Heart left ventricle (tissue), 16 donors: Measurements from ENCODE around the gene SNX22. TPM values are rescaled to one million over a fixed set of nuclear protein-coding genes. Genes with fewer than 3 reads are reported as not detected.
"Not testable (repeated sequence)": the region's sequence is repeated elsewhere in the genome, so short reads cannot be mapped to it uniquely, and the experiment has no call there.

Experiments
- ATAC-seq, 4 donors: fragments of 200-7000 bp; cut with Tn5 transposase; one replicate each; pipeline ENCODE4 v1.9.1; 2020 to 2022; ENCODE audit warnings: moderate library complexity in 4 of 4, mild to moderate bottlenecking in 3 of 4, moderate number of reproducible peaks in 1 of 4
- DNase-seq, 5 donors: peaks; one replicate each; pipeline ENCODE4 v3.0.0-alpha.2; 2020
- H3K27ac ChIP-seq, 12 donors: fragments of 200-600 bp; sonication (generic) in 4 of 12; one replicate each; pipeline versions ENCODE4 v1.5.0 to v1.8.0; 2016 to 2022; ENCODE audit warnings: mild to moderate bottlenecking in 2 of 12
- H3K27me3 ChIP-seq, 9 donors: fragments of 200-600 bp; sonication (generic) in 2 of 9; one replicate each; pipeline versions ENCODE4 v1.5.1 to v1.8.0; 2016 to 2022; ENCODE audit warnings: mild to moderate bottlenecking in 3 of 9
- H3K36me3 ChIP-seq, 9 donors: fragments of 200-600 bp; sonication (generic) in 2 of 9; one replicate each; pipeline versions ENCODE4 v1.5.0 to v1.8.0; 2018 to 2022; ENCODE audit warnings: mild to moderate bottlenecking in 2 of 9
- H3K4me1 ChIP-seq, 12 donors: fragments of 200-600 bp; sonication (generic) in 4 of 12; one replicate each; pipeline versions ENCODE4 v1.5.0 to v1.8.0; 2016 to 2022; ENCODE audit warnings: mild to moderate bottlenecking in 3 of 12
- H3K4me3 ChIP-seq, 12 donors: fragments of 200-600 bp; sonication (generic) in 4 of 12; one replicate each; pipeline versions ENCODE4 v1.5.0 to v1.8.0; 2017 to 2022; ENCODE audit warnings: mild to moderate bottlenecking in 9 of 12, moderate library complexity in 4 of 12
- H3K9me3 ChIP-seq, 12 donors: fragments of 200-600 bp; sonication (generic) in 4 of 12; one replicate each; pipeline versions ENCODE4 v1.5.0 to v1.8.0; 2016 to 2022; ENCODE audit warnings: mild to moderate bottlenecking in 1 of 12
- POLR2A ChIP-seq, 2 donors: fragments of 450-650 bp; IDR thresholded peaks; one replicate each; pipeline ENCODE4 v1.6.1; 2017; ENCODE audit warnings: antibody characterized with exemption in 2 of 2, mild to moderate bottlenecking in 2 of 2, moderate library complexity in 2 of 2
- WGBS, 4 donors: extraction: QIAGEN DNeasy Blood & Tissue Kit in 2 of 4; methylation state at CpG; one replicate each; pipeline versions ENCODE4 v1.1.5 to v1.1.7; 2013 to 2018; 5-methylcytosine and 5-hydroxymethylcytosine counted together
- intact Hi-C, 10 donors: fragments of 100-400 bp; cut with DNase I; formaldehyde crosslinking; loops; one replicate each; pipeline versions ENCODE4 v1.11.1 to v1.14.2; 2022
- polyA plus RNA-seq, 2 donors: library from polyadenylated mRNA; stranded (reverse); fragments of 200-250 nt; gene quantifications; one replicate each; pipeline ENCODE4 v1.2.3, GENCODE V29; 2013
- total RNA-seq, 9 donors: library from RNA; depleted of rRNA in 2 of 9; stranded (reverse); fragments of >200 nt in 2 of 9; fragmentation: NEBNext Ultra II Directional in 3 of 9; extraction: Animal tissue kit (Norgen Biotek cat#: 25700) in 3 of 9; gene quantifications; one replicate each; pipeline versions ENCODE4 v1.1.0 to v1.2.4, GENCODE V29; 2016 to 2023
- TF ChIP-seq, protein P1 (sequence below), 12 donors: fragments of 200-600 bp; sonication (generic) in 4 of 12; IDR thresholded peaks; one replicate each; pipeline versions ENCODE4 v1.5.0 to v1.8.0; 2018 to 2022; ENCODE audit warnings: antibody characterized with exemption in 12 of 12, mild to moderate bottlenecking in 5 of 12
- donor health status: ischemic (EF 13 %, LVEDD 7.1; RV severe dilation, severe dysfunction).
- donor health status: healthy with polysubstance abuse.
- donor health status: DM: no; HTN: yes; CAD: no.
- donor health status: DM: no; HTN: no; CAD: no.
- donor health status: ischemic (EF 25% LVEDD 6.9; RV normal size, moderate dysfunction).
- donor health status: ischemic (EF 25% LVEDD 5.7; RV mildly dilated, moderate dysfunction).
- donor health status: healthy.
- donor health status: DM: yes; HTN: yes; CAD: no.
- donor health status: ischemic (EF 35%, LVEDD 5.7; RV mildly dilated, moderate dysfunction).
- donor health status: nonischemic (EF 11% LVEDD 7.7; RV severe dilation, severe dysfunction).
- donor health status: DM: yes; HTN: yes; CAD: no.
- donor health status: PGD.
- donor health status: ischemic (EF 29% LVEDD 5.4; RV normal size, mild dysfunction).
- donor health status: nonischemic (EF 23%, LVEDD 6.1; RV moderate dilation, normal function).

The SNX22 gene
- total and polyA plus RNA-seq, 11 donors, result 0.71 to 6.7 (median 1.9) TPM

DNA sequence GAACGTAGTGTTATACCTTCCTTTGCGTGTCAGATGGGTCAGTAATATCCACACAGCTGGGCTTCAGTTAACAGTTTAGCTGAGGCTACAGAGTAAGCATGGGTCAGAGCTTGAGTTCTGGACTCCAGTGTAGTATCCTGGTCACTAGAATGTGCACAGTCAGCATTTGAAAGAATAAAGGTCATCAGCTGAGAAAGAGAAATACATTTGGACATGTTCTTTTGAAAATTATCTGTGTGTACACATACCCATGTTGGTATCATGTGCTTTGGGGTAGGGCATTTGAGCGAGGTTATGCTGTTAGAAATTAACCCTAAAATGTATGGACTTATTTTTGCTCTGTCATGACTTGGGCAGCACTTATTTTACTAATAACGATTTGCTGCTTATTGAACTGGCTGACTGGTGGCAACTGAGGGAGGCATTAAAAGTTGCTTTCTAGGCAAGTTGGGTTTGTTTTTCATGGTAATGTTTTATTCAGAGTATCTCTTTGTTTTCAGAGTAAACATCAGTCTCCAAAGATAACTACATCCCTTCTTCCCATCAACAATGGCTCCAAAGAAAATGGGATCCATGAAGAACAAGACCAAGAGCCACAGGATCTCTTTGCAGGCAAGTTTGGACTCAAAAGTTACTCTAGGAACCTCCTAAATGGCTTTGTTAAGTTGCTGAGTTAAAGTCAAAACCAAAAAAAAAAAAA is 39.3 kb upstream of the SNX22 start:
- TF ChIP-seq, protein P1, sequence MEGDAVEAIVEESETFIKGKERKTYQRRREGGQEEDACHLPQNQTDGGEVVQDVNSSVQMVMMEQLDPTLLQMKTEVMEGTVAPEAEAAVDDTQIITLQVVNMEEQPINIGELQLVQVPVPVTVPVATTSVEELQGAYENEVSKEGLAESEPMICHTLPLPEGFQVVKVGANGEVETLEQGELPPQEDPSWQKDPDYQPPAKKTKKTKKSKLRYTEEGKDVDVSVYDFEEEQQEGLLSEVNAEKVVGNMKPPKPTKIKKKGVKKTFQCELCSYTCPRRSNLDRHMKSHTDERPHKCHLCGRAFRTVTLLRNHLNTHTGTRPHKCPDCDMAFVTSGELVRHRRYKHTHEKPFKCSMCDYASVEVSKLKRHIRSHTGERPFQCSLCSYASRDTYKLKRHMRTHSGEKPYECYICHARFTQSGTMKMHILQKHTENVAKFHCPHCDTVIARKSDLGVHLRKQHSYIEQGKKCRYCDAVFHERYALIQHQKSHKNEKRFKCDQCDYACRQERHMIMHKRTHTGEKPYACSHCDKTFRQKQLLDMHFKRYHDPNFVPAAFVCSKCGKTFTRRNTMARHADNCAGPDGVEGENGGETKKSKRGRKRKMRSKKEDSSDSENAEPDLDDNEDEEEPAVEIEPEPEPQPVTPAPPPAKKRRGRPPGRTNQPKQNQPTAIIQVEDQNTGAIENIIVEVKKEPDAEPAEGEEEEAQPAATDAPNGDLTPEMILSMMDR (IDR thresholded peaks at IDR 0.05), result no peak
- TF ChIP-seq POLR2A (IDR thresholded peaks at IDR 0.05), result no peak
- intact Hi-C loops, result no loop called here
- H3K4me1 ChIP-seq, result peaks cover 3 to 60% (median 34%) of the 10 kb centered on the region in 12 donors
- no peak for DNase-seq
- ATAC-seq, result peak in 3 of 4 donors; percentile 27 to 49 (median 40)
- no peaks in the 10 kb centered on the region for H3K27me3 ChIP-seq
- no peak overlapping the region for H3K4me3 ChIP-seq
- peaks cover 0 to 50% (median 47%) of the 10 kb centered on the region in 9 donors for H3K36me3 ChIP-seq
- WGBS, 4 donors, result 63 to 73% (median 71%) methylated on average over 4 of the region's 4 CpGs
- peak overlapping the region in 2 of 12 donors; percentile 1 to 19 for H3K27ac ChIP-seq
- H3K9me3 ChIP-seq, result no peaks in the 10 kb centered on the region

DNA sequence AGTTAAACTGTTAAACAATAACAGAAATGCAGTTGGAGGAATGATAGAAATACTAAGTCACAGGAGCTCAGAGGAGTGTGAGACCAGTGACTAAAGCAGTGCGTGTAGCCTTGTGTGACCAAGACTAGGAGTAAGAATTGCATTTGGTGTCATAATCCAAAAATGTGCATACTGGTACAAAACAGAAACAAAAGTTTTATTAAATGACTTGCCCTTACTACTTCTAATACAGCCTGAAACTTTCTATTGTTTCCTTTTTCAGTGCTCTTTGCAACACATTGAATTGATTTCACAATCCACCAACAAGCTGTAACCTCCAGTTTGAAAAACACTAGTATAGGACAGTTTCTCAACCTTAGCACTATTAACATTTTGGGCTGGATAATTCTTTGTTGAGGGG is 38.6 kb upstream of the SNX22 start:
- WGBS, 4 donors, result 93 to 98% (median 93%) methylated on average over 1 of the region's 1 CpG
- Histone ChIP-seq H3K9me3 (no peaks in the 10 kb centered on the region), H3K36me3 (peaks cover 0 to 57% (median 54%) of the 10 kb centered on the region in 9 donors), H3K27ac (peak overlapping the region in 1 of 12 donors; percentile 19), H3K4me1 (peaks cover 0 to 53% (median 29%) of the 10 kb centered on the region in 12 donors), H3K27me3 (no peaks in the 10 kb centered on the region), H3K4me3 (no peak overlapping the region)
- intact Hi-C loops, result no loop called here
- TF ChIP-seq POLR2A (IDR thresholded peaks at IDR 0.05), result no peak
- TF ChIP-seq, protein P1 (IDR thresholded peaks at IDR 0.05), result no peak
- no peak for ATAC-seq
- DNase-seq, result no peak

DNA sequence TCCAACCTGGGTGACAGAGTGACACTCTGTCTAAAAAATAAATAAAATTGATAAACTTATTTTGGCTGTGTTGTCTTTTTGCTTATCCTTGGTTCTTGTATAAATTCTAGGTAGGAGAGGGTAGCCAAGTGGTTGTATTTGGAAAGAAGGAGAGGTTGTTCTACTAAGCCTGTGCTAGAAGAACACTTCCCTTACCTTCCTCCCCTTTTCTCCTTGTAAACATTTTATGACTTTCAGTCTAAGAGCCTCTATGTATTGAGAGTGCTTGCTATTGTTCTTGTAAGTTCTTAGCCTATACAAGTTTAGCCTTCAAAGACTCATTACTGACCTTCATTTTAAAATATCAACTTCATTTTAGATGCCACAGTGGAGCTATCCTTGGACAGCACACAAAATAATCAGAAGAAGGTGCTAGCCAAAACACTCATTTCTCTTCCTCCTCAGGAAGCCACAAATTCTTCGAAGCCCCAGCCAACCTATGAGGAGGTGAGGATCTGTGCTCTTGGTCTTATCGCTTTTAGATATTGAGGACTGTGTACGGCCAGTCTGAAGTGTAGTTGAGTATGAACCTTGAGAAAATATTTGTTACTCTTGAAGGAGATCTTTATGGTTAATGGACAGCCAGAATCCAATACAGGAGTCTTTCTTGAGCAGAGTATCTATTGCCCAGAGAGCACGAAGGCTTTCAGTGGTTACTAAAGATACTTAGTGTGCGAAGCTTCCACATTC is 33.6 kb upstream of the SNX22 start:
- Histone ChIP-seq H3K27me3 (no peaks in the 10 kb centered on the region), H3K4me1 (peaks cover 0 to 7% (median 0%) of the 10 kb centered on the region in 12 donors), H3K9me3 (no peaks in the 10 kb centered on the region), H3K36me3 (peaks cover 0 to 100% (median 100%) of the 10 kb centered on the region in 9 donors), H3K4me3 (no peak overlapping the region), H3K27ac (no peak overlapping the region)
- no peak for ATAC-seq
- TF ChIP-seq POLR2A (IDR thresholded peaks at IDR 0.05), result no peak
- TF ChIP-seq, protein P1 (IDR thresholded peaks at IDR 0.05), result no peak
- WGBS, 4 donors, result 85 to 92% (median 88%) methylated on average over 5 of the region's 5 CpGs
- DNase-seq, result no peak
- intact Hi-C loops, result no loop called here

DNA sequence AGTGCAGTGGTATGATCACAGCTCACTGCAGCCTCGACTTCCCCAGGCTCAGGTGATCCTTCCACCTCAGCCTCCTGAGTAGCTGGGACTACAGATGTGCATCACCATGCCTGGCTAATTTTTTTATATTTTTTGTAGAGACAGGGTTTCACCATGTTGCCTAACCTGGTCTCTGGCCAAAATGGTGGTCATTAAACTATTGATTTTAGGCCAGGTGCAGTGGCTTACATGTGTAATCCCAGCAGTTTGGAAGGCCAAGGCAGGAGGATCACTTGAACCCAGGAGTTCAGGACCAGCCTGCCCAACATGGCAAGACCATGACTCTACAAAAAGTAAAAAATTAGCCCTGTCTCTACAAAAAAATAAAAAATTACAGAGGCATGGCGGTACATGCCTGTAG is 31.2 kb upstream of the SNX22 start:
- WGBS, 4 donors, result 95 to 100% (median 97%) methylated on average over 2 of the region's 2 CpGs
- ATAC-seq, H3K27me3 ChIP-seq, intact Hi-C loops, H3K4me1 ChIP-seq, H3K9me3 ChIP-seq, DNase-seq, H3K4me3 ChIP-seq, H3K27ac ChIP-seq: not testable (repeated sequence)
- peaks cover 0 to 100% (median 99%) of the 10 kb centered on the region in 9 donors for H3K36me3 ChIP-seq
